HepG2 (cell line): Measurements from ENCODE around the gene SMARCD1. TPM values are rescaled to one million over a fixed set of nuclear protein-coding genes. Genes with fewer than 3 reads are reported as not detected.

Experiments used
- ATAC-seq: fragments of 200-7000 bp; cut with Tn5 transposase; 3 replicates; pipeline ENCODE4 v1.9.1; 2020; ENCODE audit warnings: mild to moderate bottlenecking, moderate library complexity
- BruUV-seq: library from RNA; stranded (reverse); fragments of 400-500 nt; replicated peaks from 2 replicates; lab custom pipeline; 2021; lab: Mats Ljungman, UMichigan
- CTCF ChIA-PET: fragments of 300-600 bp; formaldehyde crosslinking; extraction: SDS; loops from one replicate; lab custom pipeline; 2021; ENCODE audit warnings: low total read pairs, inconsistent platforms, low intra/inter-chr PET ratio; lab: Yijun Ruan, JAX
- POLR2A ChIA-PET: fragments of 350-600 bp; sonication (Branson Sonifier 250); formaldehyde crosslinking; loops from one replicate; lab custom pipeline; 2020; ENCODE audit warnings: antibody characterized with exemption, inconsistent platforms; lab: Yijun Ruan, JAX
- DNase-seq: peaks from one replicate; pipeline ENCODE4 v3.0.0-alpha.2; 2015; ENCODE audit warnings: low spot score
- FAIRE-seq: peaks from 3 replicates; lab custom pipeline; 2011; peaks lifted over from hg19 to GRCh38; lab: Jason Lieb, UNC
- H2AFZ ChIP-seq: one replicate; pipeline ENCODE4 v1.6.1; 2011; ENCODE audit warnings: low read length, inconsistent platforms
- H3K27ac ChIP-seq: fragments of 300-600 bp; 3 replicates; pipeline ENCODE4 v1.8.0; 2011; ENCODE audit warnings: mixed run types, mild to moderate bottlenecking, mixed read lengths, low read length, inconsistent platforms; ENCODE audit not compliant: insufficient read depth; ENCODE audit errors: extremely low read length
- H3K27me3 ChIP-seq, 2 experiments: fragments of 200-600 bp in 1 of 2; 2 replicates in 1 of 2; 3 replicates in 1 of 2; pipeline versions ENCODE4 v1.6.0 to v1.8.0; 2011; ENCODE audit warnings: low read length in 2 of 2, mild to moderate bottlenecking in 2 of 2, moderate library complexity in 2 of 2, inconsistent platforms in 1 of 2; ENCODE audit not compliant: insufficient read depth in 2 of 2, control insufficient read depth in 1 of 2
- H3K36me3 ChIP-seq, 2 experiments: fragments of 200-600 bp in 1 of 2; replicated peaks in 1 of 2; 2 replicates in 1 of 2; 3 replicates in 1 of 2; pipeline versions ENCODE4 v1.5.1 to v1.8.0; 2011; ENCODE audit warnings: low read length in 2 of 2, inconsistent platforms in 1 of 2; ENCODE audit not compliant: insufficient read depth in 2 of 2, control insufficient read depth in 1 of 2
- H3K4me1 ChIP-seq: 2 replicates; pipeline ENCODE4 v1.5.1; 2012; ENCODE audit warnings: low read length, inconsistent platforms; ENCODE audit not compliant: insufficient read depth
- H3K4me2 ChIP-seq: 2 replicates; pipeline ENCODE4 v1.6.0; 2011; ENCODE audit warnings: low read depth, low read length, inconsistent platforms
- H3K4me3 ChIP-seq, 3 experiments: fragments of 200-600 bp in 1 of 3; sonication (generic), shearing (Covaris generic) in 1 of 3; replicated peaks in 1 of 3; 2 replicates each; pipeline ENCODE4 v1.5.1; 2011 to 2016; ENCODE audit warnings: low read length in 3 of 3, inconsistent platforms in 2 of 3, low read depth in 2 of 3, mild to moderate bottlenecking in 2 of 3, control low read depth in 1 of 3, mixed read lengths in 1 of 3; ENCODE audit not compliant: insufficient read depth in 1 of 3
- H3K79me2 ChIP-seq: one replicate; pipeline ENCODE4 v1.6.1; 2011; ENCODE audit warnings: low read length, inconsistent platforms; ENCODE audit not compliant: insufficient read depth
- H3K9ac ChIP-seq: 2 replicates; pipeline ENCODE4 v1.6.0; 2011; ENCODE audit warnings: mild to moderate bottlenecking, low read depth, low read length, inconsistent platforms; ENCODE audit not compliant: insufficient read depth
- H3K9me3 ChIP-seq: 2 replicates; pipeline ENCODE4 v1.5.1; 2012; ENCODE audit warnings: mild to moderate bottlenecking, low read length
- H4K20me1 ChIP-seq: 2 replicates; pipeline ENCODE4 v1.6.0; 2011; ENCODE audit warnings: inconsistent platforms, mild to moderate bottlenecking, low read length, moderate library complexity; ENCODE audit not compliant: insufficient read depth
- BCL6 ChIP-seq: IDR thresholded peaks from 2 replicates; pipeline ENCODE4 v1.6.1; 2016; ENCODE audit warnings: missing genetic modification reagents, missing compliant biosample characterization
- CEBPB ChIP-seq: IDR thresholded peaks from 2 replicates; pipeline ENCODE4 v1.6.1; 2011; ENCODE audit warnings: low read depth, low read length, improper control_type of control experiment, borderline replicate concordance
- CHCHD3 ChIP-seq: sonication (generic); formaldehyde crosslinking; IDR thresholded peaks from 2 replicates; pipeline ENCODE4 v1.8.0; 2022; ENCODE audit warnings: mild to moderate bottlenecking, missing genetic modification reagents, moderate library complexity
- DNMT3B ChIP-seq: conservative IDR thresholded peaks from 2 replicates; pipeline ENCODE4 v1.6.1; 2016; ENCODE audit warnings: missing biosample characterization, control low read depth
- HNRNPLL ChIP-seq: fragments of 200-400 bp; formaldehyde crosslinking; IDR thresholded peaks from 2 replicates; pipeline ENCODE4 v1.6.1; 2017; ENCODE audit warnings: mild to moderate bottlenecking, low read depth, low read length; ENCODE audit not compliant: poor library complexity, severe bottlenecking
- MTA1 ChIP-seq: sonication (generic); formaldehyde crosslinking; IDR thresholded peaks from 2 replicates; pipeline ENCODE4 v1.4.0; 2020; ENCODE audit warnings: missing genetic modification reagents, mild to moderate bottlenecking, borderline replicate concordance
- SOX6 ChIP-seq, 2 experiments: fragments of 450-650 bp in 1 of 2; sonication (generic) in 1 of 2; formaldehyde crosslinking in 1 of 2; IDR thresholded peaks; 2 replicates each; pipeline versions ENCODE4 v1.4.0 to v1.6.1; 2017 to 2020; ENCODE audit warnings: antibody characterized with exemption in 1 of 2, mild to moderate bottlenecking in 1 of 2, missing genetic modification reagents in 1 of 2
- ZNF235 ChIP-seq: sonication (generic); formaldehyde crosslinking; IDR thresholded peaks from 2 replicates; pipeline ENCODE4 v1.8.1; 2023; ENCODE audit warnings: mild to moderate bottlenecking, missing genetic modification reagents, borderline replicate concordance
- ZNF550 ChIP-seq: sonication (generic); formaldehyde crosslinking; IDR thresholded peaks from 2 replicates; pipeline ENCODE4 v1.4.0; 2020; ENCODE audit warnings: mild to moderate bottlenecking, missing genetic modification reagents, borderline replicate concordance
- ZNF737 ChIP-seq: sonication (generic); formaldehyde crosslinking; IDR thresholded peaks from 2 replicates; pipeline ENCODE4 v1.5.0; 2020; ENCODE audit warnings: missing genetic modification reagents, mild to moderate bottlenecking, borderline replicate concordance
- ZNF768 ChIP-seq: sonication (generic); formaldehyde crosslinking; IDR thresholded peaks from 2 replicates; pipeline ENCODE4 v1.4.0; 2020; ENCODE audit warnings: missing genetic modification reagents
- WGBS: methylation state at CpG from one replicate; pipeline ENCODE4 v1.1.6; 2017; ENCODE audit warnings: low lambda C conversion rate; 5-methylcytosine and 5-hydroxymethylcytosine counted together
- in situ Hi-C: cut with HindIII; loops from 2 replicates; pipeline ENCODE4 v1.10.0; 2017; ENCODE audit warnings: low pct_unique_long_range_greater_than_20kb; ENCODE audit not compliant: extremely low pct_ligation_motif_present
- intact Hi-C: fragments of 100-400 bp; cut with micrococcal nuclease; formaldehyde crosslinking; loops from one replicate; pipeline ENCODE4 v1.10.0; 2022; ENCODE audit not compliant: unreplicated experiment
- polyA plus RNA-seq, 8 experiments: library from polyadenylated mRNA; depleted of rRNA in 3 of 8; stranded (reverse) in 7 of 8; unstranded in 1 of 8; fragments of >200 nt; fragmentation: Illumina TruSeq in 4 of 8; extraction: Trizol in 4 of 8; gene quantifications; 2 replicates each; pipeline versions ENCODE4 v1.2.1 to v1.2.3, GENCODE V29; 2011 to 2016; ENCODE audit warnings: low read depth in 4 of 8, missing spikeins in 1 of 8, mixed read lengths in 1 of 8; ENCODE audit not compliant: insufficient read depth in 1 of 8
- total RNA-seq, 5 experiments: library from RNA; depleted of rRNA; stranded (reverse); fragments of >200 nt; fragmentation: Illumina TruSeq; extraction: Trizol; gene quantifications; 2 replicates each; pipeline ENCODE4 v1.2.3, GENCODE V29; 2016; ENCODE audit warnings: low read depth in 1 of 5
- TF ChIP-seq, protein P1 (sequence below), 2 experiments: IDR thresholded peaks; 2 replicates each; pipeline ENCODE4 v1.6.1; 2011 to 2012; ENCODE audit warnings: low read length in 2 of 2, borderline replicate concordance in 1 of 2, low read depth in 1 of 2, mild to moderate bottlenecking in 1 of 2, moderate library complexity in 1 of 2
- TF ChIP-seq, protein P2 (sequence below): IDR thresholded peaks from 2 replicates; pipeline ENCODE4 v1.6.1; 2012; ENCODE audit warnings: inconsistent platforms
- TF ChIP-seq, protein P3 (sequence below): sonication (generic); formaldehyde crosslinking; IDR thresholded peaks from 2 replicates; pipeline ENCODE4 v1.4.0; 2020; ENCODE audit warnings: missing genetic modification reagents, borderline replicate concordance

SMARCD1 gene
- total and polyA plus RNA-seq, 2 of the 13 experiments (the other 11 are each of a cell fraction or from before 2014, with no cell fraction given): 51.7 to 54.6 TPM

DNA sequence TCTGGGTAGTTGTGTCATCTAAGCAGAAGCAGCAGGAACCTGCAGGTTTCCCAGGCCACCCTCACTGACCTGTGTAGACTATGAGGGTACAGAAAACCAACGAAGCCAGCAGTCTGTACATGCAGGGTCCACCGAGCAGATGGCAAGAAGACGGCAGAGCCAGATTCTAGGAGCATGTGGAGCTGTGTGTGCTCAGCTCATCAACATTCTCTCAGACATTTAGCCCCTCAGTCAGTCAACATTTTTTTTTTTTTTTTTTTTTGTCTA lies 35.1 kb upstream of the SMARCD1 start (continued):
- TF ChIP-seq, protein P1, sequence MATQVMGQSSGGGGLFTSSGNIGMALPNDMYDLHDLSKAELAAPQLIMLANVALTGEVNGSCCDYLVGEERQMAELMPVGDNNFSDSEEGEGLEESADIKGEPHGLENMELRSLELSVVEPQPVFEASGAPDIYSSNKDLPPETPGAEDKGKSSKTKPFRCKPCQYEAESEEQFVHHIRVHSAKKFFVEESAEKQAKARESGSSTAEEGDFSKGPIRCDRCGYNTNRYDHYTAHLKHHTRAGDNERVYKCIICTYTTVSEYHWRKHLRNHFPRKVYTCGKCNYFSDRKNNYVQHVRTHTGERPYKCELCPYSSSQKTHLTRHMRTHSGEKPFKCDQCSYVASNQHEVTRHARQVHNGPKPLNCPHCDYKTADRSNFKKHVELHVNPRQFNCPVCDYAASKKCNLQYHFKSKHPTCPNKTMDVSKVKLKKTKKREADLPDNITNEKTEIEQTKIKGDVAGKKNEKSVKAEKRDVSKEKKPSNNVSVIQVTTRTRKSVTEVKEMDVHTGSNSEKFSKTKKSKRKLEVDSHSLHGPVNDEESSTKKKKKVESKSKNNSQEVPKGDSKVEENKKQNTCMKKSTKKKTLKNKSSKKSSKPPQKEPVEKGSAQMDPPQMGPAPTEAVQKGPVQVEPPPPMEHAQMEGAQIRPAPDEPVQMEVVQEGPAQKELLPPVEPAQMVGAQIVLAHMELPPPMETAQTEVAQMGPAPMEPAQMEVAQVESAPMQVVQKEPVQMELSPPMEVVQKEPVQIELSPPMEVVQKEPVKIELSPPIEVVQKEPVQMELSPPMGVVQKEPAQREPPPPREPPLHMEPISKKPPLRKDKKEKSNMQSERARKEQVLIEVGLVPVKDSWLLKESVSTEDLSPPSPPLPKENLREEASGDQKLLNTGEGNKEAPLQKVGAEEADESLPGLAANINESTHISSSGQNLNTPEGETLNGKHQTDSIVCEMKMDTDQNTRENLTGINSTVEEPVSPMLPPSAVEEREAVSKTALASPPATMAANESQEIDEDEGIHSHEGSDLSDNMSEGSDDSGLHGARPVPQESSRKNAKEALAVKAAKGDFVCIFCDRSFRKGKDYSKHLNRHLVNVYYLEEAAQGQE (IDR thresholded peaks at IDR 0.05; ENCODE audit: borderline replicate concordance in 1 of 2, low read depth in 1 of 2, low read length in 2 of 2): no peak
- TF ChIP-seq ZNF550 (no peak), MTA1 (no peak), ZNF235 (no peak)

DNA sequence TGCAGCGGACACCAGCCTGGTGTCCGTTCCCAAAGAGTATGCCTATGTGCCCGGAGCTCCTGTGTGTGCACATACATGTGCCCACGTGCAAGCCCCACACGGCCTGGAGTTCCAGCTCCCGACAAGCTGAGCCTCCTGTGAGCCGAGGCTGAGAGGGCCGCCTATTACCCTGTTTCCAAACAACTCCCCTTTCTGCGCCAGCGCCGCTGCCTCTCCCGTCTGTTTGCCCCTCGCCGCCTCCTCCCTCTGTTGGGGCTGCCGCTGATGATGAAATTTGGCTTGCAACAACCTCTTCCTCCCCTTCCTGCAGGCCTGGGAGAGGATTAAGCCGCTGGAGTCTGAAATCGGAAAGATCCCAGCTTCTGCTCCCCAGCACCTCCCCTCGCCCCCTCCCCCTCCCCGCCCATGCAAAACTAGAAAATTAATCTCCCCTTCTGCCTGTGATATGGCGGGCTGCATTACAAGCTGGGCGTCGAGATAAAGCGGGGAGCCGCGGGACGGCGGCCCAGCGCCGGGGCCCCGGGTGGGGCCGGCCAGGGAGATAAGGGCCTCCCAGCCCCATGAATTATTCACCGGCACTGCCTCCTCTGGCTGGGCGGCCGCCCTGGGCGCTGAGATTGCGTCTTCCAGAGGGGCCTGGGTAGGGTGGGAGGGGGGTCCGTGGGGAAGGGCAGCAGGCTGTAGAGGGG lies 34.6 kb upstream of the SMARCD1 start:
- in situ Hi-C loops (loop anchor here (10.0 kb wide), 1 partner anchor 186 kb away; no protein-coding TSS in a partner anchor), intact Hi-C loops (no loop called here)
- H4K20me1 ChIP-seq: no peaks in the 10 kb centered on the region
- H3K4me1 ChIP-seq: peaks cover 23% of the 10 kb centered on the region
- ChIA-PET POLR2A (no interaction called here), CTCF (no interaction called here)
- no peaks in the 10 kb centered on the region for H3K36me3 ChIP-seq
- H3K9me3 ChIP-seq: no peaks in the 10 kb centered on the region
- peaks cover 1 to 55% of the 10 kb centered on the region in 2 experiments; a peak in 4 of 5 replicates for H3K27me3 ChIP-seq
- BruUV-seq: no TSS peak
- ATAC-seq: peak; percentile 78
- FAIRE-seq: no peak
- H3K27ac ChIP-seq: no peak overlapping the region
- peak overlapping the region; percentile 90 for H3K4me2 ChIP-seq
- peak overlapping the region; percentile 51 to 66 (median 59) for H3K4me3 ChIP-seq
- H3K79me2 ChIP-seq: no peaks in the 10 kb centered on the region
- DNase-seq: peak; percentile 46
- WGBS: 3% methylated on average over 22 of the region's 37 CpGs
- H2AFZ ChIP-seq: no peak overlapping the region
- no peak overlapping the region for H3K9ac ChIP-seq
- TF ChIP-seq CHCHD3 (CRISPR knock-in tag) (no peak), DNMT3B (0 out of 2 replicates have a peak, but pooled peaks have one; percentile 28), BCL6 (CRISPR knock-in tag) (0 out of 2 replicates have a peak, but pooled peaks have one; percentile 14), CEBPB (peak; percentile 52; the same call in 1 of the 2 replicates), ZNF737 (CRISPR knock-in tag) (no peak), ZNF768 (CRISPR knock-in tag) (peak; percentile 7; the same call in 1 of the 2 replicates), HNRNPLL (peak; percentile 59), SOX6 (IDR thresholded peaks at IDR 0.05) (no peak), SOX6 (CRISPR knock-in tag; IDR thresholded peaks at IDR 0.05) (no peak)
- TF ChIP-seq, protein P2, sequence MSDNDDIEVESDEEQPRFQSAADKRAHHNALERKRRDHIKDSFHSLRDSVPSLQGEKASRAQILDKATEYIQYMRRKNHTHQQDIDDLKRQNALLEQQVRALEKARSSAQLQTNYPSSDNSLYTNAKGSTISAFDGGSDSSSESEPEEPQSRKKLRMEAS: peak; percentile 45
- TF ChIP-seq, protein P3, sequence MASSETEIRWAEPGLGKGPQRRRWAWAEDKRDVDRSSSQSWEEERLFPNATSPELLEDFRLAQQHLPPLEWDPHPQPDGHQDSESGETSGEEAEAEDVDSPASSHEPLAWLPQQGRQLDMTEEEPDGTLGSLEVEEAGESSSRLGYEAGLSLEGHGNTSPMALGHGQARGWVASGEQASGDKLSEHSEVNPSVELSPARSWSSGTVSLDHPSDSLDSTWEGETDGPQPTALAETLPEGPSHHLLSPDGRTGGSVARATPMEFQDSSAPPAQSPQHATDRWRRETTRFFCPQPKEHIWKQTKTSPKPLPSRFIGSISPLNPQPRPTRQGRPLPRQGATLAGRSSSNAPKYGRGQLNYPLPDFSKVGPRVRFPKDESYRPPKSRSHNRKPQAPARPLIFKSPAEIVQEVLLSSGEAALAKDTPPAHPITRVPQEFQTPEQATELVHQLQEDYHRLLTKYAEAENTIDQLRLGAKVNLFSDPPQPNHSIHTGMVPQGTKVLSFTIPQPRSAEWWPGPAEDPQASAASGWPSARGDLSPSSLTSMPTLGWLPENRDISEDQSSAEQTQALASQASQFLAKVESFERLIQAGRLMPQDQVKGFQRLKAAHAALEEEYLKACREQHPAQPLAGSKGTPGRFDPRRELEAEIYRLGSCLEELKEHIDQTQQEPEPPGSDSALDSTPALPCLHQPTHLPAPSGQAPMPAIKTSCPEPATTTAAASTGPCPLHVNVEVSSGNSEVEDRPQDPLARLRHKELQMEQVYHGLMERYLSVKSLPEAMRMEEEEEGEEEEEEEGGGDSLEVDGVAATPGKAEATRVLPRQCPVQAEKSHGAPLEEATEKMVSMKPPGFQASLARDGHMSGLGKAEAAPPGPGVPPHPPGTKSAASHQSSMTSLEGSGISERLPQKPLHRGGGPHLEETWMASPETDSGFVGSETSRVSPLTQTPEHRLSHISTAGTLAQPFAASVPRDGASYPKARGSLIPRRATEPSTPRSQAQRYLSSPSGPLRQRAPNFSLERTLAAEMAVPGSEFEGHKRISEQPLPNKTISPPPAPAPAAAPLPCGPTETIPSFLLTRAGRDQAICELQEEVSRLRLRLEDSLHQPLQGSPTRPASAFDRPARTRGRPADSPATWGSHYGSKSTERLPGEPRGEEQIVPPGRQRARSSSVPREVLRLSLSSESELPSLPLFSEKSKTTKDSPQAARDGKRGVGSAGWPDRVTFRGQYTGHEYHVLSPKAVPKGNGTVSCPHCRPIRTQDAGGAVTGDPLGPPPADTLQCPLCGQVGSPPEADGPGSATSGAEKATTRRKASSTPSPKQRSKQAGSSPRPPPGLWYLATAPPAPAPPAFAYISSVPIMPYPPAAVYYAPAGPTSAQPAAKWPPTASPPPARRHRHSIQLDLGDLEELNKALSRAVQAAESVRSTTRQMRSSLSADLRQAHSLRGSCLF: no peak
